Prostate gland (tissue), 2 donors: ENCODE measurements around the gene KIF15. TPM values are rescaled to one million over a fixed set of nuclear protein-coding genes. Genes with fewer than 3 reads are reported as not detected.

Experiments
- DNase-seq: peaks from one replicate; pipeline ENCODE4 v3.0.0-alpha.2; 2019; ENCODE audit warnings: low spot score
- H3K27ac ChIP-seq, 2 donors: fragments of 200-600 bp; sonication (generic); 2 replicates each; pipeline ENCODE4 v1.5.1; 2017 to 2019
- H3K27me3 ChIP-seq: fragments of 200-600 bp; sonication (generic); replicated peaks from 2 replicates; pipeline ENCODE4 v1.5.1; 2019; ENCODE audit not compliant: insufficient read depth
- H3K36me3 ChIP-seq, 2 donors: fragments of 200-600 bp; sonication (generic); 1 replicate in 1 of 2; 2 replicates in 1 of 2; pipeline versions ENCODE4 v1.5.1 to v1.8.1; 2017 to 2019
- H3K4me1 ChIP-seq: fragments of 200-600 bp; sonication (generic); replicated peaks from 2 replicates; pipeline ENCODE4 v1.5.1; 2019
- H3K4me3 ChIP-seq, 2 donors: fragments of 200-600 bp; sonication (generic); 2 replicates each; pipeline ENCODE4 v1.5.1; 2017 to 2019
- H3K9me3 ChIP-seq: fragments of 200-600 bp; sonication (generic); 2 replicates; pipeline ENCODE4 v1.5.1; 2017
- CTCF ChIP-seq, 4 experiments: fragments of 200-600 bp in 2 of 4; fragments of 450-650 bp in 2 of 4; sonication (generic) in 2 of 4; IDR thresholded peaks; 1 replicate in 3 of 4; 2 replicates in 1 of 4; pipeline ENCODE4 v1.5.1; 2016 to 2019; ENCODE audit warnings: antibody characterized with exemption in 4 of 4, mild to moderate bottlenecking in 2 of 4, moderate library complexity in 2 of 4
- POLR2A ChIP-seq: fragments of 450-650 bp; IDR thresholded peaks from one replicate; pipeline ENCODE4 v1.6.1; 2016; ENCODE audit warnings: antibody characterized with exemption, mild to moderate bottlenecking
- POLR2AphosphoS5 ChIP-seq: sonication (generic); formaldehyde crosslinking; IDR thresholded peaks from one replicate; pipeline ENCODE4 v1.6.1; 2017; ENCODE audit warnings: antibody characterized with exemption
- WGBS: methylation state at CpG from one replicate; pipeline ENCODE4 v1.1.5; 2018; 5-methylcytosine and 5-hydroxymethylcytosine counted together
- intact Hi-C: fragments of 100-400 bp; cut with DNase I; formaldehyde crosslinking; loops from one replicate; pipeline ENCODE4 v1.14.2; 2022
- total RNA-seq, 2 donors: library from RNA; depleted of rRNA; stranded (reverse); fragments of >200 nt; gene quantifications; one replicate each; pipeline ENCODE4 v1.1.0, GENCODE V29; 2016

KIF15 gene
- total RNA-seq, 2 donors from 2014 or later = 0.55 to 4.8 TPM

- H3K36me3 ChIP-seq = no peaks in the 10 kb centered on the region
- no peak for DNase-seq
- WGBS = 65% methylated on average over 3 of the region's 3 CpGs
- intact Hi-C loops = no loop called here
- H3K9me3 ChIP-seq = no peaks in the 10 kb centered on the region
- H3K27me3 ChIP-seq = no peaks in the 10 kb centered on the region
- no peak overlapping the region for H3K27ac ChIP-seq
- TF ChIP-seq POLR2A = no peak
- no peak for TF ChIP-seq POLR2AphosphoS5
- TF ChIP-seq CTCF (IDR thresholded peaks at IDR 0.05) = no peak
- H3K4me3 ChIP-seq = no peak overlapping the region
- H3K4me1 ChIP-seq = no peaks in the 10 kb centered on the region
Measured at GRCh38 chr3:44886561-44886960, 125.0 kb downstream of the KIF15 start.

- no peaks in the 10 kb centered on the region for H3K27me3 ChIP-seq
- TF ChIP-seq POLR2A (no peak), CTCF (IDR thresholded peaks at IDR 0.05) (no peak), POLR2AphosphoS5 (no peak)
- 77% methylated on average over 7 of the region's 7 CpGs for WGBS
- DNase-seq = no peak
- no peaks in the 10 kb centered on the region for H3K4me1 ChIP-seq
- no peaks in the 10 kb centered on the region for H3K9me3 ChIP-seq
- no peaks in the 10 kb centered on the region for H3K36me3 ChIP-seq
- intact Hi-C loops = no loop called here
- no peak overlapping the region for H3K4me3 ChIP-seq
- no peak overlapping the region for H3K27ac ChIP-seq
Measured at GRCh38 chr3:44887101-44887500, 125.5 kb downstream of the KIF15 start.

- 55% methylated on average over 3 of the region's 3 CpGs for WGBS
- TF ChIP-seq POLR2AphosphoS5 (no peak), POLR2A (no peak), CTCF (IDR thresholded peaks at IDR 0.05) (no peak)
- intact Hi-C loops = no loop called here
- Histone ChIP-seq H3K4me1 (no peaks in the 10 kb centered on the region), H3K27ac (no peak overlapping the region), H3K27me3 (no peaks in the 10 kb centered on the region), H3K4me3 (no peak overlapping the region), H3K9me3 (no peaks in the 10 kb centered on the region), H3K36me3 (no peaks in the 10 kb centered on the region)
- DNase-seq = no peak
Measured at GRCh38 chr3:44890258-44890657, 128.7 kb downstream of the KIF15 start.

GRCh38 chr3:44890852-44891251, 129.3 kb downstream of the KIF15 start:
- Histone ChIP-seq H3K27ac (no peak overlapping the region), H3K27me3 (no peaks in the 10 kb centered on the region), H3K36me3 (no peaks in the 10 kb centered on the region), H3K9me3 (no peaks in the 10 kb centered on the region), H3K4me3 (no peak overlapping the region), H3K4me1 (no peaks in the 10 kb centered on the region)
- intact Hi-C loops = no loop called here
- whole genome bisulfite sequencing = 64% methylated on average over 3 of the region's 3 CpGs
- DNase-seq = no peak
- TF ChIP-seq POLR2A = no peak
- TF ChIP-seq CTCF (IDR thresholded peaks at IDR 0.05) = no peak

- Histone ChIP-seq H3K9me3 (no peaks in the 10 kb centered on the region), H3K4me3 (no peak overlapping the region), H3K4me1 (no peaks in the 10 kb centered on the region), H3K36me3 (no peaks in the 10 kb centered on the region), H3K27ac (no peak overlapping the region), H3K27me3 (no peaks in the 10 kb centered on the region)
- no peak for TF ChIP-seq POLR2A
- TF ChIP-seq POLR2AphosphoS5 = no peak
- no peak for TF ChIP-seq CTCF (IDR thresholded peaks at IDR 0.05)
- 65% methylated on average over 3 of the region's 3 CpGs for WGBS
- intact Hi-C loops = no loop called here
- DNase-seq = no peak
Measured at GRCh38 chr3:44892689-44893088, 131.1 kb downstream of the KIF15 start.
